Liver (tissue), 3 donors: Measurements from ENCODE around the gene LNPK.

ENCODE experiments used
- ATF3 ChIP-seq: IDR thresholded peaks from 2 replicates; pipeline ENCODE4 v1.6.1; 2016; ENCODE audit warnings: antibody characterized with exemption
- CTCF ChIP-seq: fragments of 150-350 bp; IDR thresholded peaks from 2 replicates; pipeline ENCODE4 v1.5.1; 2017; ENCODE audit warnings: improper control_type of control experiment, low read depth, low read length; ENCODE audit not compliant: missing input control
- FOXA1 ChIP-seq: IDR thresholded peaks from 2 replicates; pipeline ENCODE4 v1.6.1; 2016; ENCODE audit warnings: antibody characterized with exemption
- GABPA ChIP-seq, 2 donors: IDR thresholded peaks in 1 of 2; conservative IDR thresholded peaks in 1 of 2; 2 replicates each; pipeline ENCODE4 v1.6.1; 2016; ENCODE audit warnings: antibody characterized with exemption in 2 of 2, mild to moderate bottlenecking in 1 of 2, moderate library complexity in 1 of 2
- JUND ChIP-seq, 2 donors: IDR thresholded peaks; 2 replicates each; pipeline ENCODE4 v1.6.1; 2016; ENCODE audit warnings: antibody characterized with exemption in 2 of 2
- MAX ChIP-seq: IDR thresholded peaks from 2 replicates; pipeline ENCODE4 v1.6.1; 2016; ENCODE audit warnings: antibody characterized with exemption
- RAD21 ChIP-seq, 2 donors: IDR thresholded peaks; 2 replicates each; pipeline ENCODE4 v1.6.1; 2016; ENCODE audit warnings: antibody characterized with exemption in 2 of 2, mild to moderate bottlenecking in 2 of 2
- REST ChIP-seq: IDR thresholded peaks from 2 replicates; pipeline ENCODE4 v1.6.1; 2016; ENCODE audit warnings: antibody characterized with exemption, mild to moderate bottlenecking
- RXRA ChIP-seq, 2 donors: IDR thresholded peaks; 2 replicates each; pipeline ENCODE4 v1.6.1; 2017 to 2018; ENCODE audit warnings: antibody characterized with exemption in 2 of 2, mild to moderate bottlenecking in 1 of 2
- SP1 ChIP-seq: IDR thresholded peaks from 2 replicates; pipeline ENCODE4 v1.6.1; 2018; ENCODE audit warnings: antibody characterized with exemption, mild to moderate bottlenecking
- TAF1 ChIP-seq: conservative IDR thresholded peaks from 2 replicates; pipeline ENCODE4 v1.6.1; 2016; ENCODE audit warnings: antibody characterized with exemption, mild to moderate bottlenecking
- YY1 ChIP-seq: IDR thresholded peaks from 2 replicates; pipeline ENCODE4 v1.6.1; 2016; ENCODE audit warnings: antibody characterized with exemption, mild to moderate bottlenecking
- TF ChIP-seq, protein P1 (sequence below): IDR thresholded peaks from 2 replicates; pipeline ENCODE4 v1.6.1; 2016; ENCODE audit warnings: antibody characterized with exemption
- donor health status: healthy.
- donor health status: healthy.

GRCh38 chr2:176027806-176028205, 25.7 kb upstream of the LNPK start:
- TF ChIP-seq MAX (no peak), ATF3 (no peak), CTCF (no peak), REST (no peak), SP1 (no peak), RXRA (IDR thresholded peaks at IDR 0.05) (no peak), GABPA (IDR thresholded peaks at IDR 0.05 in 1 of 2, conservative IDR thresholded peaks at IDR 0.05 in 1 of 2) (no peak), RAD21 (IDR thresholded peaks at IDR 0.05) (no peak), JUND (IDR thresholded peaks at IDR 0.05) (no peak), YY1 (no peak), FOXA1 (no peak), TAF1 (no peak)
- TF ChIP-seq, protein P1, sequence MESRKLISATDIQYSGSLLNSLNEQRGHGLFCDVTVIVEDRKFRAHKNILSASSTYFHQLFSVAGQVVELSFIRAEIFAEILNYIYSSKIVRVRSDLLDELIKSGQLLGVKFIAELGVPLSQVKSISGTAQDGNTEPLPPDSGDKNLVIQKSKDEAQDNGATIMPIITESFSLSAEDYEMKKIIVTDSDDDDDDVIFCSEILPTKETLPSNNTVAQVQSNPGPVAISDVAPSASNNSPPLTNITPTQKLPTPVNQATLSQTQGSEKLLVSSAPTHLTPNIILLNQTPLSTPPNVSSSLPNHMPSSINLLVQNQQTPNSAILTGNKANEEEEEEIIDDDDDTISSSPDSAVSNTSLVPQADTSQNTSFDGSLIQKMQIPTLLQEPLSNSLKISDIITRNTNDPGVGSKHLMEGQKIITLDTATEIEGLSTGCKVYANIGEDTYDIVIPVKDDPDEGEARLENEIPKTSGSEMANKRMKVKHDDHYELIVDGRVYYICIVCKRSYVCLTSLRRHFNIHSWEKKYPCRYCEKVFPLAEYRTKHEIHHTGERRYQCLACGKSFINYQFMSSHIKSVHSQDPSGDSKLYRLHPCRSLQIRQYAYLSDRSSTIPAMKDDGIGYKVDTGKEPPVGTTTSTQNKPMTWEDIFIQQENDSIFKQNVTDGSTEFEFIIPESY: no peak
